GM18505 (cell line): ENCODE data around the gene CEBPZ.

Experiments used
- ATAC-seq: cut with Tn5 transposase; IDR thresholded peaks from one replicate; pipeline ENCODE4 v1.9.1; 2021; ENCODE audit not compliant: unreplicated experiment
- POLR2A ChIP-seq: IDR thresholded peaks from 4 replicates; pipeline ENCODE4 v1.6.1; 2011; ENCODE audit warnings: borderline replicate concordance; ENCODE audit not compliant: insufficient read depth, insufficient read length; ENCODE audit errors: extremely low read depth

CEBPZ gene

DNA sequence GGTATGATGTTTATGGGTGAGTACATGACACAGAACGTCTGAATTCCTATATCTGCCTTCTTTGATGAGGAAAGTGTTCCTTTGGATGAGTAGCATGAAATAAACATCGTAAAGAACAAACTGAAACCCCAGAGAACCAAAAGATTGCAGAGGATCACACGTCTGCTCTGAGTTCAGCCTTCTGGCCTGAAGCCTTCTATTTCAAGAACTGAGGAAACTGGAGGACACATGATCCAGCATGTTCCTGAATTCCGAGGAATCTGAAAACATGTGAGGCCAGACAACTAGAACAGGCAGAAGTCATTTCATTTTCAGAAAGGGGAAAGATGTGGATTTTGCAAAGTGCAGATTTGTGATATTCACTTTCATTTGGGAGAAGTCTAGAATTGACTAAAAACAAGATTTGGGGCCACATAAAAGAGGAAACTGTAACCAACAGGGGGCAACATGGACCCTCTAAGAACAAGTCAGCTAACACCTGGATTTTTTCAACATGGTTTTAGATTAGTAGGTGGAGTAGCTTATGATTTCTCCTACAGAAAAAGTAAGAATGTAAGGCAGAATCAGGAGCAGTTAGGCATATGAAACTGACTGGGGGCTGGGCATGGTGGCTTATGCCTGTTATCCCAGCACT, 51.3 kb downstream of the CEBPZ start:
- no peak for TF ChIP-seq POLR2A
- no peak for ATAC-seq

DNA sequence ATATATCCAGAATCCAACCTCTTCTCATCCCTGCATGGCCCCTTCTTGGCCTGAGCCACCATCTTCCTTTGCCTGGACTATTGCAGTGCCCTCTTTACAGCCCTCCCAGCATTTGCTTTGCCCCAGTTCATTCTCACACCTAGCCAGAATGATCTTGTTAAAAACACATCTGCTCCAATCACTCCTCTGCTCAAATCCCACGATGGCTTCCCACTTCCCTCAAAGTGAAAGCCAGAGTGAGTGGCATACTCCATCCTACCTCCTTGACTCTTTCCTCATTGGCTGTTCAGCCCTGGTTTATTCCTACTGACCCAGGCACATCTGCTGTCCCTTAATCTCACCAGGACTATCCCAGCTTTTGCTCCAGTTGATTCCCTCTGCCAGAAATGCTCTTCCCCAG, 57.7 kb downstream of the CEBPZ start:
- TF ChIP-seq POLR2A = no peak
- ATAC-seq = no peak

DNA sequence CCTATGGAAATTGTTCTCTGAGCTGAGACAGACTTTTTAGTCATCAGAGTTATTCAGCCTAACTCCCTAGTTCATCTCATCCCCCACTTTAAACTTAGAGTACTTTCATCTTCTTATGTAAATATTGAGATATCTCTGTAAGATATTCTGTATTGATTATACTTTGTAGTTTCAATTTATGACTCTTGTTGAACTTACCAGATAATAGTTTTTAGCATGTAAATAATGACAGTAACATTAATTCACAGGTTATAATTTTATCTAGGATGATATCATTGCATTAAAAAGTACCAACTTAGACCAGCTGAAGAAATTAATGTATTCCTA, 59.8 kb downstream of the CEBPZ start:
- TF ChIP-seq POLR2A = no peak
- no peak for ATAC-seq

DNA sequence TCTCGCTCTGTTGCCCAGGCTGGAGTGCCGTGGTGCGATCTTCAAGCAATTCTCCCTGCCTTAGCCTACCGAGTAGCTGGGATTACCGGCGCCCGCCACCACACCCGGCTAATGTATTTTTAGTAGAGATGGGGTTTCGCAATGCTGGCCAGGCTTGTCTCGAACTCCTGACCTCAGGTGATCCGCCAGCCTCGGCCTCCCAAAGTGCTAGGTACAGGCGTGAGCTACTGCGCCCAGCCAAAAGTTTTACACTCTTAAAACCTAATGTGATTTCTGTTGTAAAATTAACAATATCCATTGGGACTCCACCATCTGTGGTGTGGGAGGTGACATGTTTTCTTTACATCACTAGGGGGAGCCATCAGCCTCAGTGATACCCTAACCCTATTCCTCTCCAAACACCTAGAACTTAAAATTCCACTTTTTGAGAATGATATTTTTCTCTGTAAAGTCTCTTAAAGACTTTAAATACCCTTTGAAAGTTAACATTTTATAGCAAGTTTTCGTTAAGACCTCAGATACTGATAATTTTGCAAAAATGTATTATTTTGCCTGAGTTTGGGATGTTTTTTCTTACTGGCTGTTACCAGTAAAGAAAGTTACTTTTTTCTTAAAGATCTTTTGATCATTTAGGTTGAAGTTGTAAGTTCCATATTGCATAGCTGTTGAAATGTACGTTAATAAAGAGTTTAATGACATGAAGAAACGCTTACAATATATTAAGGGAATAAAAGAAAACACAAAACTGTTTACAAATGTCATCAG, 63.0 kb downstream of the CEBPZ start:
- ATAC-seq = no peak
- TF ChIP-seq POLR2A = no peak

GRCh38 chr2:37167636-37168180, 63.7 kb downstream of the CEBPZ start:
- no peak for ATAC-seq
- no peak for TF ChIP-seq POLR2A

DNA sequence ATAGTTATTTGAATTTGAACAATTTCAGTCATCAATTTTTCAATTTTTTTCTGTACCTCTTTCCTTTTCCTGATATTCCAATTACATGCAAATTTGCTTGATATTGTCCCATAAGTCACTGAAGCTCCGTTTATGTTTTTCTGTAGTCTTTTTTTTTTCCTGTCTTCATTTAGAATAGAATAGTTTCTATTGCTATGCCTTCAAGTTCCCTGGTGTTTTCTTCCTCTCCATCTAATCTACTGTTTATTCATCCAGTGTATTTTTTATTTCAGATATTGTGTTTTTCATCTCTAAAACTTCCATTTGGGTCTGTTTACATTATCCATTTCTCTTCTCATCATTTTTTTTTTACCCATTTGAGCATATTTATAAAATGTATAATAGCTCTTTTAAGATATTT, 66.6 kb downstream of the CEBPZ start:
- no peak for ATAC-seq
- no peak for TF ChIP-seq POLR2A

GRCh38 chr2:37156857-37157714, 74.3 kb downstream of the CEBPZ start, which contains the start of gene EIF2AK2:
Gene EIF2AK2 (minus strand): TSS chr2:37156980. CDS start chr2:37147806, 9,174 bp downstream.
- TF ChIP-seq POLR2A = peak; percentile 72
- ATAC-seq = peak; percentile 82

DNA sequence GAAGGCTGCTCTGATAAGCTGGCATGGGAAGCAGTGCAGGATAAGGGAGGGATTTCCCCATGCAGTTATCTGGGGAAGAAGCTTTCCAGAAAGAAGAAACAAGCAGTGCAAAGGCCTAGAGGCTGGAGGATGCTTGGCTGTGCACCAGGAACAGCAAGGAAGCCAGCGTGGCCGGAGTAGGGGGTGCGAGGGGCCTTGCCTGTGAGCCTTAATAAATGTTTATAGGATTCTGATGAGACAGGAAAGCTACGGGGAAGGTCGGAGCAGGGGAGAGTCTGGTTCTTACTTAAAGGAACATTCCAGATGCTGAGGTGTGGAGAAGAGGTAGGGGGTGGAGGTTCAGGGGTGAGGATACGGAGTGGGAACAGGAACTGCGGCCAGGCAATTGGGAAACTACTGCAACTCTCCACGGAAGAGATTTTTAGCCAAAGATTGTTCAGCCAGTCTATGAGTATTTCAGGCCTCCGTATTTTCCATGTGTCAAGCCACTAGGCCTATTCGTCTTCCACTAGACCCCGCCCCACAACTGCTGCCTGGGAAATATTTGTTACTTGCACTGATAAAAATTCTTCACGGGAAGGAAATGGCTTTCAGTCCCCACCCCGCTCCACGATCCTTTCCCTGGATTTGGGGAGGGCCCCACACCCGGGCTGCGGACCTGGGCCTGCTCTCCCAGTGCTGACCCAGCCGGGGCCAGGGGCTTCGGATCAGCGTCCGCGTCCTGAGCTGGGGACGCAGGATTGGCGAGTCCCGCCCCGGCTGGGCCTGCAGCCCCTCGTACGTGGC, 75.1 kb downstream of the CEBPZ start:
- no peak for TF ChIP-seq POLR2A
- peak; percentile 34 for ATAC-seq

DNA sequence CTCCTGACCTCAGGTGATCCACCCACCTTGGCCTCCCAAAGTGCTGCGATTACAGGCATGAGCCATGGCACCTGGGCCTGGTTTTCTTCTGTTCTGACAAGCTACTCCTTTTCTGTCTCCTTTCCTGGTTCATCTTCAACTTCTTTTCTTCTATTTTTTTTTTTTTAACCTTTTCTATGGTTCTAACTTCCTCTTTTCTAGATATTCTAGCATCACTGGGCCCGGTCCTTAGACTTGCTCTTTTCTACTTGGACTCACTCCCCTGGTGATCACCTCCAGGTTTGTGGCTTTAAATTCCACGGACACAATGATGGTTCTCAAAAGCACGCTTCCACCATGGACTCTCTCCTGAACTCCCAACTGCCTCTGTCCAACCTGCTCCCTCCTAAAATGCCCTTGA, 76.6 kb downstream of the CEBPZ start:
- TF ChIP-seq POLR2A = no peak
- ATAC-seq = no peak

- no peak for ATAC-seq
- TF ChIP-seq POLR2A = no peak
These were observed 78.2 kb downstream of the CEBPZ start for GRCh38 chr2:37153224-37153623.
